IPS-20b (cell line): ENCODE data around the gene L1CAM.

Source experiments
- H3K27ac ChIP-seq: one replicate; pipeline ENCODE4 v1.5.1; 2013; ENCODE audit warnings: low read length
- H3K27me3 ChIP-seq: 2 replicates; pipeline ENCODE4 v1.6.1; 2013; ENCODE audit warnings: mild to moderate bottlenecking, low read length, inconsistent platforms; ENCODE audit not compliant: insufficient read depth
- H3K36me3 ChIP-seq: 2 replicates; pipeline ENCODE4 v1.6.1; 2013; ENCODE audit warnings: low read depth, mild to moderate bottlenecking, inconsistent platforms, low read length, moderate library complexity; ENCODE audit not compliant: insufficient read depth
- H3K4me1 ChIP-seq: 2 replicates; pipeline ENCODE4 v1.6.1; 2013; ENCODE audit warnings: mild to moderate bottlenecking, control low read depth, inconsistent platforms, low read length, moderate library complexity; ENCODE audit not compliant: insufficient read depth
- H3K4me3 ChIP-seq: 2 replicates; pipeline ENCODE4 v1.5.1; 2013; ENCODE audit warnings: mild to moderate bottlenecking, low read length, inconsistent platforms
- H3K9ac ChIP-seq: 2 replicates; pipeline ENCODE4 v1.6.1; 2013; ENCODE audit warnings: low read depth, mild to moderate bottlenecking, inconsistent platforms, low read length, moderate library complexity
- H3K9me3 ChIP-seq: 2 replicates; pipeline ENCODE4 v1.6.1; 2013; ENCODE audit warnings: mild to moderate bottlenecking, low read depth, low read length, inconsistent platforms; ENCODE audit not compliant: insufficient read depth

The L1CAM gene

DNA sequence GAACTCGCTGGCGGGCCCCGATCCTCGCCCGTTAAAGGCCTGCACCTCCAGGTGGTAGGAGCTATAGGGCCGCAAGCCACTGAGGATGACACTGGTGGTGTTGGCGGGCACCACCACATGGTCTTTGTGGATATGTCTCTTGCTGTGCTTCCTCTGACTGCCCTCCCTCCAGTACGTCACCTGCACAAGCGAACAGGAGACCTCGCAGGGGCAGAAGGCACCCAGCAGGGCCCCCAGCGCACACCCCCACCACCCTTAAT, 20.7 kb downstream of the L1CAM start:
- Histone ChIP-seq H3K4me1 (no peaks in the 10 kb centered on the region; the same call in 1 of the 2 replicates), H3K9ac (no peak overlapping the region), H3K9me3 (no peaks in the 10 kb centered on the region), H3K27ac (no peak overlapping the region), H3K36me3 (no peaks in the 10 kb centered on the region), H3K4me3 (no peak overlapping the region), H3K27me3 (no peaks in the 10 kb centered on the region)

GRCh38 chrX:153864561-153865320, 21.2 kb downstream of the L1CAM start:
- Histone ChIP-seq H3K9ac (no peak overlapping the region), H3K4me1 (no peaks in the 10 kb centered on the region; the same call in 1 of the 2 replicates), H3K36me3 (no peaks in the 10 kb centered on the region), H3K4me3 (no peak overlapping the region), H3K9me3 (no peaks in the 10 kb centered on the region), H3K27me3 (no peaks in the 10 kb centered on the region), H3K27ac (no peak overlapping the region)

- Histone ChIP-seq H3K4me1 (no peaks in the 10 kb centered on the region; the same call in 1 of the 2 replicates), H3K27ac (no peak overlapping the region), H3K4me3 (no peak overlapping the region), H3K27me3 (no peaks in the 10 kb centered on the region), H3K9ac (no peak overlapping the region), H3K36me3 (no peaks in the 10 kb centered on the region), H3K9me3 (no peaks in the 10 kb centered on the region)
Observed at GRCh38 chrX:153864101-153864500, 21.9 kb downstream of the L1CAM start.

DNA sequence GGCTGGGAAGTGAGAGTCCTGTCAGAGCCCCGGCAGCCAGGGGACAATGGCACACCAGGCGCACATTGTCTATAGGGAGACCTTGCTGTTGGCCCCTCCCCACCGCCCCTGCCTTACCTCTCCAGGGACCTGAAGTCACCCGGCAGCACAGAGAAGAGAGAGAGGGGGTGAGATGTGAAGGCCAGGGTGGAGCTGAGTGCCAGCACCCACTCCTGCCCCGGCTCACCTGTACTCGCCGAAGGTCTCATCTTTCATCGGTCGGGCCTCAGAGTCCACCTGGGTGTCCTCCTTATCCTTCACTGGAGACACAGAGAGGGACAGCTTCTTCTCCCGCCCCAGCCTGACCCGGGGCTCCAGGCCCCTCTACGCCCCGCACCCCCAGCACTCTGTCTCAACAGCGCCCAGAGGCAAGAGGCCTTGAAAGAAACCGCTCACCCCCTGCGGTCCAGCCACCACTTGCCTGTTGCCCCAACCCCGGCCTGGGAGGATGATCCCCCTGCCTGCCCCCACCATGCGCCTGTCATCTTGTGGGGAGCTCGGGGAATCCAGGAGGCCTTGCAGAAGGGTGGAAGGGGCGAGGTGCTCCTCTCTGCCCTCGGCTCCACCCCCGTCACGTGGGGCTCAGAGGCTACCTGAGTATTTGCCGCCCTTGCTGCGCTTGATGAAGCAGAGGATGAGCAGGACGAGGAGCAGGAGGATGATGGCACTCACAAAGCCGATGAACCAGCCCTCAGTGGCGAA, 22.6 kb downstream of the L1CAM start:
- H3K36me3 ChIP-seq: no peaks in the 10 kb centered on the region
- H3K9me3 ChIP-seq: no peaks in the 10 kb centered on the region
- H3K27me3 ChIP-seq: no peaks in the 10 kb centered on the region
- no peak overlapping the region for H3K9ac ChIP-seq
- no peak overlapping the region for H3K27ac ChIP-seq
- H3K4me3 ChIP-seq: no peak overlapping the region
- no peaks in the 10 kb centered on the region; the same call in 1 of the 2 replicates for H3K4me1 ChIP-seq

DNA sequence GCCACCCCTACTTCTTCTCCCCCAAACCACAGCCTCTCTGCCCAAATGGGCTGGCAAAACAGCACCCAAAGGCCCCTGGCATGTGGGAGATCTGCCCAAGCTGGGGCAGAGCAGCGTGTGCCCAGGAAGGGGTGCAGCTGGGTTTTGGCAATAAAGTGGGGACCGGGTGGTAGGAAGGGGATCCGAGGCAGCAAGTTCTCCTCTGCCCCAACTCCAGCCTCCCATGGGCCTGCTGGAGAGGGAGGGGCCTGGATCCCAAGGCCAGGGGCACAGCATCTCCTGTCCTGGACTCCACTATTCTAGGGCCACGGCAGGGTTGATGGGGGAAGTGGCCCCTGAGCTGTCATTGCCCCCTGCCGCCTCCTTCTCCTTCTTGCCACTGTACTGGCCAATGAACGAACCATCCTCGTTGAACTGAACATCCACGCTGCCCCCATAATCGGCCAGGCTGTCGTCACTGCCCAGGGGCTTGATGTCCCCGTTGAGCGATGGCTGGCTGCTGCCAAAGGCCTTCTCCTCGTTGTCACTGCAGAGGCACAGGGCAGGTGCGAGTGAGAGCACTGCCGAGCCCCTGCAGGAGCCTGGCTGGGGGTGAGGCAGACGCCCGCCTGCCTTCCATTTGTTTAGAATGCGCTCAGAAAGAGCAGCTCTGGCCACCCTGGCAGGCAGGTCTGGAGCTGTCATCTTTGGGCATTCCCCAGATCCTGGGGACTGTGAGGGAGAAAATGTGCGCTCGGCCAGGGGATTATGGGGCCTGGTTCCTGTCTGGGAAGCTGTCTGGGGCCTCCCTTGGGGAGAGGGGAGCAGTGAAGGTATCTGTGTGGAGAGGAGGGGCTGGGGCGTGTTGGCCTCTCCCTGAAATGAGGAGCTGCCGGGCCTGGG, 23.4 kb downstream of the L1CAM start:
- Histone ChIP-seq H3K4me1 (no peaks in the 10 kb centered on the region; the same call in 1 of the 2 replicates), H3K36me3 (no peaks in the 10 kb centered on the region), H3K9ac (no peak overlapping the region), H3K27me3 (no peaks in the 10 kb centered on the region), H3K4me3 (no peak overlapping the region), H3K9me3 (no peaks in the 10 kb centered on the region), H3K27ac (no peak overlapping the region)

DNA sequence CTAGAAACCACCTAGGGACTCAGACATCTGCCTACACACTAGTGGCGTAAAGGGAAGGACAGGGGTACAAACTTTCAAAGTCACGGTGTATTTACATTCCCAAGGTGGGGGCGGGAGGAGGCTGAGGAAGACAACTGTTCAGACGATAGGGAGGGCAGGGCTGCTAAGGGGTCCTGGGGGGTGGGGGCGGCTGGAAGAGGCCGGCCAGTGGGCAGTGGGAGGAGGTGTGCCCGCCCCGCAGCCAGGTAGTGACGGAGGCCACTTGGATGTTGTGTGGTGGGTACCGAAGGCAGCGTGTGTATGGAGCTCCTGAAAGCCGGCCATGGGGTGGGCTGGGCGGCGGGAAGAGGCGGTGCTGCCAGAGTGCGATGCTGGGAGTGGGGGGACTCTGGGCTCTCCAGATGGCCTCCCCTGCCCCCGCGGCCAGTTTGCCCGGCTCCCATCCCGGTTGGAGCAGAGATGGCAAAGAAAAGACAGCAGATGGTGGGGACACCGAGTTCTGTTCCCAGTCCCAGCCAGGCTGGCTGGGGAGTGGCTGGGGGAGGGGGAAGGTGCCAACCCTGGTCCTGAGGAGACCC, 24.2 kb downstream of the L1CAM start:
- no peaks in the 10 kb centered on the region for H3K36me3 ChIP-seq
- H3K9me3 ChIP-seq: no peaks in the 10 kb centered on the region
- no peaks in the 10 kb centered on the region for H3K27me3 ChIP-seq

DNA sequence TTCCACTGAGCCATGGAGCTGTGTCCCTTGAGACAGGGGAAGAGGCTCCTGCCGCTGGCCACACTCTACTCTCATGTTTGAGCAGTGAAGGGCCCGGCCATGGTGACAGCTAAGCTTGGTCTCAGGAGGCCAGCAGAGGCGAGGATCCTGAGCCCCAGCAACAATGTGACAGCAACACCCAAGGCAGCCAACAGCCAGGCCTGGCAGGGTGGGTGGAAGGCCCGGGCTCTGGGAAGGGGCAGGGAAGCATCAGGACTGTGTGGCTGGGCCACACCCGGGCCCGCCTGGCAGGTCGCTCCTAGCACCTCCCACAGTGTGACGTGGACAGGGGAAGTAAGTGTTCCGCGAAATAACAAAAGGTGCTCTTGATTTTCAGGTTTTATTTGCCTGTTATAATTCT, 24.8 kb downstream of the L1CAM start:
- no peak overlapping the region for H3K27ac ChIP-seq
- no peaks in the 10 kb centered on the region; the same call in 1 of the 2 replicates for H3K4me1 ChIP-seq
- no peaks in the 10 kb centered on the region for H3K36me3 ChIP-seq
- H3K9ac ChIP-seq: no peak overlapping the region
- H3K27me3 ChIP-seq: no peaks in the 10 kb centered on the region
- H3K4me3 ChIP-seq: no peak overlapping the region
- no peaks in the 10 kb centered on the region for H3K9me3 ChIP-seq

More for the DNA sequence above, 24.2 kb downstream of the L1CAM start:
- H3K27ac ChIP-seq: no peak overlapping the region
- H3K4me3 ChIP-seq: no peak overlapping the region
- H3K9ac ChIP-seq: no peak overlapping the region
- H3K4me1 ChIP-seq: no peaks in the 10 kb centered on the region; the same call in 1 of the 2 replicates

DNA sequence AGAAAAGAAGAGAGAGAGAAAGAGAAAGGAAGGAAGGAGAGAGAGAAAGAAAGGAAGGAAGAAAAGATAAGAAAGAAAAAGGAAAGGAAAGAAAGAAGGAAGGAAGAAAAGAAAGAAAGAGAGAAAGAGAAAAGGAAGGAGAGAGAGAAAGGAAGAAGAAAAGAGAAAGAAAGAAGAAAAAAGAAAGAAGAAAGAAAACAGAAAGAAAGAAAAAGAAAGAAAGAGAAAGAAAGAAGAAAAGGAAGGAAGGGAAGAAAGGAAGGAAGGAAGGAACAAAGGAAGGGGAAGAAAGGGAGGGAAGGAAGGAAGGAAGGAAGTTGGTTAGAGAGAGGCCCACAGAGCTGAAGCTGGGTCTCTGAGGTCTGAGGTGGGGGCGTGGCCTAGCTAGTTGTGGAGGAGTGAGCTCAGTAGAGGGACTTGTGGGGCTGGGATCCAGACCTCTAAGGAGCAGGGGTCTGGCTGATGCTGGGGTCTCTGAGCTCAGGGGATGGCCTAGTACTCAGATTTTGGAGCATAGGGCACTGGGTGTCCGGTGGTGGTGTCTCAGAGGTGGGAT, 28.5 kb downstream of the L1CAM start:
- Histone ChIP-seq H3K9me3 (no peaks in the 10 kb centered on the region), H3K27ac (no peak overlapping the region), H3K27me3 (no peaks in the 10 kb centered on the region), H3K9ac (no peak overlapping the region), H3K4me1 (no peaks in the 10 kb centered on the region; the same call in 1 of the 2 replicates), H3K4me3 (no peak overlapping the region), H3K36me3 (no peaks in the 10 kb centered on the region)

GRCh38 chrX:153854702-153855101, 31.3 kb downstream of the L1CAM start:
- Histone ChIP-seq H3K4me1 (peaks cover under 1% of the 10 kb centered on the region; the same call in 1 of the 2 replicates), H3K27ac (no peak overlapping the region), H3K9me3 (no peaks in the 10 kb centered on the region), H3K9ac (no peak overlapping the region), H3K27me3 (no peaks in the 10 kb centered on the region), H3K4me3 (no peak overlapping the region), H3K36me3 (no peaks in the 10 kb centered on the region)

DNA sequence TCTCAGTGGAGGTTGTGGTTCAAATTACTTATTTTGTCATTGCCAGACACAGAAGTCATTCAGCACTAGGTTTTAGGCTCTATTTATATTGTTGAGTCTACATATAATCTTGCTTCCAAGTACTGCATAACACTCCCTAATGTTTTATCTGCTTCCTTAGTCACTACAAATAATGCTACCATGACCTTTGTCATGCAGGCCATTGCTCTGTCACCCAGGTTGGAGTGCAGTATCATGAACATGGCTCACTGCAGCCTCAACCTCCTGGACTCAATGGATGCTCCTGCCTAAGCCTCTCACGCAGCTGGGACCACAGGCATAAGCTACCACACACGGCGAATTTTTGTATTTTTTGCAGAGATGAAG, 32.1 kb downstream of the L1CAM start:
- H3K9ac ChIP-seq: no peak overlapping the region
- H3K4me1 ChIP-seq: peaks cover 7% of the 10 kb centered on the region; the same call in 1 of the 2 replicates
- H3K4me3 ChIP-seq: no peak overlapping the region
- no peak overlapping the region for H3K27ac ChIP-seq
- no peaks in the 10 kb centered on the region for H3K36me3 ChIP-seq
- no peaks in the 10 kb centered on the region for H3K9me3 ChIP-seq
- no peaks in the 10 kb centered on the region for H3K27me3 ChIP-seq
